ENCODE measurements around the gene ITPR1.

GRCh38 chr3:4743371-4743770 is 250.2 kb downstream of the ITPR1 start:
- TF ChIP-seq RCOR1 (IDR thresholded peaks at IDR 0.05; ENCODE audit: low read depth, low read length) (no peak), JUNB (IDR thresholded peaks at IDR 0.05) (no peak)
